Nephron progenitor cell (in vitro differentiated cells): ENCODE measurements around the gene ENOX1.

Source experiments
- DNase-seq: peaks from one replicate; pipeline ENCODE4 v3.0.0; 2021
- H3K27ac Mint-ChIP-seq: 2 replicates; pipeline ENCODE4 v1.8.0; 2021; ENCODE audit warnings: mild to moderate bottlenecking, moderate library complexity, mixed read lengths
- H3K27me3 Mint-ChIP-seq: 2 replicates; pipeline ENCODE4 v1.8.0; 2021; ENCODE audit warnings: mild to moderate bottlenecking, low read depth, mixed read lengths; ENCODE audit not compliant: poor library complexity
- H3K36me3 Mint-ChIP-seq: 2 replicates; pipeline ENCODE4 v1.8.0; 2021; ENCODE audit warnings: low read depth, mixed read lengths
- H3K4me1 Mint-ChIP-seq: 2 replicates; pipeline ENCODE4 v1.8.0; 2021; ENCODE audit warnings: mixed read lengths
- H3K4me3 Mint-ChIP-seq: 2 replicates; pipeline ENCODE4 v1.8.0; 2021; ENCODE audit warnings: mild to moderate bottlenecking, moderate library complexity, mixed read lengths
- H3K9me3 Mint-ChIP-seq: 2 replicates; pipeline ENCODE4 v1.8.0; 2021; ENCODE audit warnings: mild to moderate bottlenecking, moderate library complexity, mixed read lengths
- TF ChIP-seq, protein P1 (sequence below): fragments of 200-600 bp; sonication (generic); IDR thresholded peaks from 2 replicates; pipeline ENCODE4 v1.5.0; 2021; ENCODE audit warnings: antibody characterized with exemption

ENOX1 gene

DNA sequence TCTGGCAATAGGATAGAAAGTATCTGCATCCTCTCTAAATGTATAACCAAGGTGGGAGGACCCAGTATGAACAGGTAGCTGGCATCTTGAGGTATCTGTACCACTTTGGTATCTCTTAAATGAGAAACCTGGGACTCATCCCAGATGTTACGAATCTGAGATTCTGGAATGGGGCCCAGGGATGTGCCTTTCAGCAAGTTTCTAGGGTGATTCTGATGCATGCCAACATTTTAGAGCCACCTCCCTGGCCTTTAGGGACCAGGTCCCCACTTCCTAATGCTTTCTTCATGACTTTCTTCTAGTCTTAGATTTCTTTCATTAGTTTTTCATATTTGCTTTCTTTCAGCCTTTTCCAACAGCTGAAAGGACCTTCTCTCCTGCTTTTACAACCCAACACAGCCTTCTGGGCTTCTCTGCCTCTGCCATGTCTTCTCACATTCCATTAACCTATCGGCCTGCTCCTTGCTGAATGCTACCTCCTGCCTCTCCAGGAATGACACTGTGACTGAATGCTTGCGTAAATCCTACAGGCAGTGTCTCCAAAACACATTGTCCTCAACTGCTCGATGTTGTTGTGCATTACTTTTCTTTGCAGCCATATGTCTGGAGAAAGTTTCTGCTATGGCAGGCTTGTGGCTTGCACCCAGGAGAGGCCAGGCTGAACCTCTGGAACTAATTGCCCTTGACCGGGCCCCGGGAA, 479.4 kb downstream of the ENOX1 start:
- peaks cover 8% of the 10 kb centered on the region for H3K27me3 Mint-ChIP-seq
- H3K4me3 Mint-ChIP-seq = peak overlapping the region; percentile 23
- peaks cover 39% of the 10 kb centered on the region for H3K4me1 Mint-ChIP-seq
- TF ChIP-seq, protein P1, sequence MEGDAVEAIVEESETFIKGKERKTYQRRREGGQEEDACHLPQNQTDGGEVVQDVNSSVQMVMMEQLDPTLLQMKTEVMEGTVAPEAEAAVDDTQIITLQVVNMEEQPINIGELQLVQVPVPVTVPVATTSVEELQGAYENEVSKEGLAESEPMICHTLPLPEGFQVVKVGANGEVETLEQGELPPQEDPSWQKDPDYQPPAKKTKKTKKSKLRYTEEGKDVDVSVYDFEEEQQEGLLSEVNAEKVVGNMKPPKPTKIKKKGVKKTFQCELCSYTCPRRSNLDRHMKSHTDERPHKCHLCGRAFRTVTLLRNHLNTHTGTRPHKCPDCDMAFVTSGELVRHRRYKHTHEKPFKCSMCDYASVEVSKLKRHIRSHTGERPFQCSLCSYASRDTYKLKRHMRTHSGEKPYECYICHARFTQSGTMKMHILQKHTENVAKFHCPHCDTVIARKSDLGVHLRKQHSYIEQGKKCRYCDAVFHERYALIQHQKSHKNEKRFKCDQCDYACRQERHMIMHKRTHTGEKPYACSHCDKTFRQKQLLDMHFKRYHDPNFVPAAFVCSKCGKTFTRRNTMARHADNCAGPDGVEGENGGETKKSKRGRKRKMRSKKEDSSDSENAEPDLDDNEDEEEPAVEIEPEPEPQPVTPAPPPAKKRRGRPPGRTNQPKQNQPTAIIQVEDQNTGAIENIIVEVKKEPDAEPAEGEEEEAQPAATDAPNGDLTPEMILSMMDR = no peak
- no peaks in the 10 kb centered on the region for H3K36me3 Mint-ChIP-seq
- H3K27ac Mint-ChIP-seq = peak overlapping the region; percentile 9
- H3K9me3 Mint-ChIP-seq = no peaks in the 10 kb centered on the region
- DNase-seq = no peak

DNA sequence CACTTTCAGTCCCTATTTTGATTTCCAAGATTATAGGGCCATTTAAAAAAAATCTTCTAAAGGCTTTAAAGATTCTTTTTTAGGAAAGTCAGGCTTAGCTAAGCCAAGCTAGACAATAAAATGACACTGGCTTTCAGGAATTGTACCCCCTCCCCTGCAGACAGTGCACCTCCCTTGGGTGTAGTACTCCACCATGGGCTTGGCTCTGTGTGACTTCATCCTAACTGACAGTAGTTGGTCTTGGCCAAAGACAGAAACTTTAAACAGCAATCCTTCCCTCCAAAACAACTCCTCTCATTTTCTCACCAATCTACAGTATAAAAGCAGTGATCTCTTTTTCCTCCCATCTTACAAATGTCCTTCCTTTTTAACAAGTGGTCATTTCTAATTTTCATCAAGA, 480.4 kb downstream of the ENOX1 start:
- H3K36me3 Mint-ChIP-seq = no peaks in the 10 kb centered on the region
- TF ChIP-seq, protein P1 = no peak
- peaks cover 39% of the 10 kb centered on the region for H3K4me1 Mint-ChIP-seq
- H3K27ac Mint-ChIP-seq = no peak overlapping the region
- DNase-seq = no peak
- no peak overlapping the region for H3K4me3 Mint-ChIP-seq
- no peaks in the 10 kb centered on the region for H3K9me3 Mint-ChIP-seq
- H3K27me3 Mint-ChIP-seq = peaks cover 8% of the 10 kb centered on the region

DNA sequence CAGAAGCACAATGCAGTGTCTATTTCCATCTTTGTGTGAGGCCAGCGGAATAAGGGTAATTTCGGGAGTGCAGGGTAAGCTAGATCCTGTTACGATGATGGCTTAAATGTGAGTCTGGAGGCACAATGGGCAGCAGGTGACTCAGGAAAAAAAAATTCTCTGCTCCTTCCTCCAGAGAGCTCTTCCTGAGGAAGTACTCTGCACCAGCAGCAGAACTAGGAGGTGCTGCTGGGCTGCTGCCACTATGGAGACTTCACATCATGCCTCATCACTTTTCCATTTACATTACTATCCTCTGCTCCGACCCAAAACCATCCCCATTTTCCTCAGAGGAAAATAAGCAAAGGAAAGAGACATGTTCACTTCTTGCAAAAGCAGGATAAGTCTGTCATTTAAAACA, 481.4 kb downstream of the ENOX1 start:
- TF ChIP-seq, protein P1 = no peak
- H3K27me3 Mint-ChIP-seq = peaks cover 11% of the 10 kb centered on the region
- peaks cover 39% of the 10 kb centered on the region for H3K4me1 Mint-ChIP-seq
- H3K9me3 Mint-ChIP-seq = no peaks in the 10 kb centered on the region
- H3K27ac Mint-ChIP-seq = no peak overlapping the region
- DNase-seq = no peak
- no peak overlapping the region for H3K4me3 Mint-ChIP-seq
- H3K36me3 Mint-ChIP-seq = no peaks in the 10 kb centered on the region

DNA sequence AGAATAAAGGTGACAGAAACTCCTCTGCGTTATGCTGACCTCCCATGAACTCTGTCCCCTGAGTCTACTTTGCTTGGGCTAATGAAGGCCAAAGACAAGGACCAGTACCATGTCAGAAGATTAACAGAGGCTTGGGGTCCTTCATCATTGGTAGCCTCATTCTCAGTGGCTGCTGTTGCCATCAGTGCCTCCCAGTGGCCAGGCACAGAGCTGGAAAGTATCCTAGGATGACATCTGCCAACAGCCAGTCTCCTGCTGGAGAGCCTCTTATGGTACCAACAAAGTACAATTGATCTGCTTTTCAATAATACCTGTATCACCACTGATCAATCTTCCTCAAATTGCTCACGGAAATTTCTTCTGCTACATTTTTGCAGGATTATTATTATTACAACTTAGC, 481.8 kb downstream of the ENOX1 start:
- H3K27ac Mint-ChIP-seq = no peak overlapping the region
- no peaks in the 10 kb centered on the region for H3K9me3 Mint-ChIP-seq
- no peak for DNase-seq
- no peaks in the 10 kb centered on the region for H3K36me3 Mint-ChIP-seq
- H3K4me1 Mint-ChIP-seq = peaks cover 39% of the 10 kb centered on the region
- peaks cover 13% of the 10 kb centered on the region for H3K27me3 Mint-ChIP-seq
- H3K4me3 Mint-ChIP-seq = no peak overlapping the region
- TF ChIP-seq, protein P1 = no peak

DNA sequence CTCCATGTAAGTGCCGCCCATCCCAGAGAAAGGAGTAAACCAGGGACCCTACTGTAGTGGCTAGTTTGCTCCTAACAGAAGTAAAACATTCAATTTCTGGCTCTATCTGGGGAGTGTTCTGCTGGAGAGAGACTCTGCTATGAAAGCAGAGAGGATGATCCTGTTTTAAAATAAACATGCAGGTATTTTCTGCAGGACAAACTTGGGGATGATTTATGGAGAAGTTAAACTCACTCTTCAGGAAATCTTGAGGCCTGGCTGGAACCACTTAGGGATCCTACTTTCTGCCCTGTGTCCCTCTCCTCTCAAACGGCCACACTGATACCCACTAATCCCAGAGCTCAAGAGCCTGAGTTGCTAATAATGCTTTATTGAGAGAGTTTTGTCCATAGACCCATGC, 482.3 kb downstream of the ENOX1 start:
- peaks cover 13% of the 10 kb centered on the region for H3K27me3 Mint-ChIP-seq
- no peak overlapping the region for H3K27ac Mint-ChIP-seq
- peaks cover 43% of the 10 kb centered on the region for H3K4me1 Mint-ChIP-seq
- no peak overlapping the region for H3K4me3 Mint-ChIP-seq
- no peaks in the 10 kb centered on the region for H3K36me3 Mint-ChIP-seq
- TF ChIP-seq, protein P1 = no peak
- no peaks in the 10 kb centered on the region for H3K9me3 Mint-ChIP-seq
- no peak for DNase-seq
